ENCODE results near the gene RAB22A.

GRCh38 chr20:58294497-58295455 is 14.7 kb upstream of the RAB22A start:
- TF ChIP-seq CTCF (IDR thresholded peaks at IDR 0.05), result no peak
- TF ChIP-seq POLR2A (IDR thresholded peaks at IDR 0.05), result no peak
